Neural cell (in vitro differentiated cells): ENCODE measurements around the gene UQCRC1. TPM values are rescaled to one million over a fixed set of nuclear protein-coding genes. Genes with fewer than 3 reads are reported as not detected.

Source experiments
- H2AFZ ChIP-seq: fragments of 200-600, 300-800 bp; sonication (generic), shearing (Covaris generic); 2 replicates; pipeline ENCODE4 v1.6.0; 2014; ENCODE audit warnings: low read depth, mild to moderate bottlenecking, antibody characterized with exemption, low read length, moderate library complexity
- H3F3A ChIP-seq: fragments of 200-600 bp; shearing (Covaris generic); 2 replicates; pipeline ENCODE4 v1.6.1; 2016; ENCODE audit warnings: mild to moderate bottlenecking, moderate library complexity, mixed read lengths, antibody characterized with exemption, low read length; ENCODE audit not compliant: insufficient read depth, poor library complexity, severe bottlenecking
- H3K27ac ChIP-seq: fragments of 200-600, 300-800 bp; sonication (generic), shearing (Covaris generic); 2 replicates; pipeline ENCODE4 v1.5.1; 2014; ENCODE audit warnings: mild to moderate bottlenecking, low read length, moderate library complexity
- H3K27me3 ChIP-seq: fragments of 300-800, 200-600 bp; sonication (generic), shearing (Covaris generic); 2 replicates; pipeline ENCODE4 v1.6.0; 2014; ENCODE audit warnings: mild to moderate bottlenecking, low read depth, low read length, moderate library complexity; ENCODE audit not compliant: insufficient read depth
- H3K36me3 ChIP-seq: fragments of 300-800, 200-600 bp; sonication (generic), shearing (Covaris generic); 2 replicates; pipeline ENCODE4 v1.5.1; 2014; ENCODE audit warnings: mild to moderate bottlenecking, antibody characterized with exemption, low read length, moderate library complexity; ENCODE audit not compliant: insufficient read depth
- H3K4me2 ChIP-seq: fragments of 300-800, 200-600 bp; sonication (generic), shearing (Covaris generic); 2 replicates; pipeline ENCODE4 v1.6.0; 2014; ENCODE audit warnings: mild to moderate bottlenecking, low read length
- H3K4me3 ChIP-seq: fragments of 300-800, 200-600 bp; sonication (generic), shearing (Covaris generic); 2 replicates; pipeline ENCODE4 v1.5.1; 2014; ENCODE audit warnings: mild to moderate bottlenecking, low read length, moderate library complexity
- H3K79me2 ChIP-seq: fragments of 200-600 bp; shearing (Covaris generic); replicated peaks from 2 replicates; pipeline ENCODE4 v1.6.0; 2014; ENCODE audit warnings: mild to moderate bottlenecking, low read length, moderate library complexity; ENCODE audit not compliant: insufficient read depth
- H3K9ac ChIP-seq: fragments of 300-800, 200-600 bp; sonication (generic), shearing (Covaris generic); 2 replicates; pipeline ENCODE4 v1.6.1; 2016; ENCODE audit warnings: mild to moderate bottlenecking, low read length, mixed read lengths
- H3K9me2 ChIP-seq: fragments of 200-600 bp; shearing (Covaris generic); 2 replicates; pipeline ENCODE4 v1.6.1; 2016; ENCODE audit warnings: mild to moderate bottlenecking, low read length, mixed read lengths; ENCODE audit not compliant: insufficient read depth
- H3K9me3 ChIP-seq: fragments of 200-600, 300-800 bp; sonication (generic), shearing (Covaris generic); 2 replicates; pipeline ENCODE4 v1.6.1; 2016; ENCODE audit warnings: mild to moderate bottlenecking, mixed run types, low read length, moderate library complexity, mixed read lengths
- H4K20me1 ChIP-seq: fragments of 200-600 bp; shearing (Covaris generic); 2 replicates; pipeline ENCODE4 v1.6.1; 2016; ENCODE audit warnings: mild to moderate bottlenecking, mixed run types; ENCODE audit not compliant: insufficient read depth
- EP300 ChIP-seq: fragments of 450-650 bp; conservative IDR thresholded peaks from 2 replicates; pipeline ENCODE4 v1.6.1; 2014; ENCODE audit warnings: antibody characterized with exemption, mild to moderate bottlenecking, moderate library complexity; ENCODE audit not compliant: poor library complexity, severe bottlenecking
- EZH2 ChIP-seq: fragments of 200-600, 300-800 bp; shearing (Covaris generic), sonication (generic); IDR thresholded peaks from 2 replicates; pipeline ENCODE4 v1.6.1; 2014; ENCODE audit warnings: antibody characterized with exemption, low read length, borderline replicate concordance, mild to moderate bottlenecking; ENCODE audit not compliant: insufficient read depth, poor library complexity, severe bottlenecking
- MXI1 ChIP-seq: fragments of 450-650 bp; conservative IDR thresholded peaks from 2 replicates; pipeline ENCODE4 v1.6.1; 2014; ENCODE audit warnings: antibody characterized with exemption, mild to moderate bottlenecking; ENCODE audit not compliant: poor library complexity, severe bottlenecking
- POLR2AphosphoS5 ChIP-seq: IDR thresholded peaks from 2 replicates; pipeline ENCODE4 v1.6.1; 2012
- RAD21 ChIP-seq: fragments of 450-650 bp; conservative IDR thresholded peaks from 2 replicates; pipeline ENCODE4 v1.6.1; 2014; ENCODE audit warnings: antibody characterized with exemption, mild to moderate bottlenecking, moderate library complexity
- SMC3 ChIP-seq: fragments of 450-650 bp; conservative IDR thresholded peaks from 2 replicates; pipeline ENCODE4 v1.6.1; 2014; ENCODE audit warnings: antibody characterized with exemption, mild to moderate bottlenecking, moderate library complexity; ENCODE audit not compliant: poor library complexity
- TAF1 ChIP-seq: IDR thresholded peaks from 2 replicates; pipeline ENCODE4 v1.6.1; 2012; ENCODE audit warnings: low read depth
- polyA plus RNA-seq: library from polyadenylated mRNA; depleted of rRNA; stranded (reverse); fragments of >200 nt; gene quantifications from 2 replicates; pipeline ENCODE4 v1.2.3, GENCODE V29; 2014
- TF ChIP-seq, protein P1 (sequence below): fragments of 450-650 bp; IDR thresholded peaks from 2 replicates; pipeline ENCODE4 v1.5.1; 2014; ENCODE audit warnings: antibody characterized with exemption, mild to moderate bottlenecking, moderate library complexity; ENCODE audit not compliant: poor library complexity, severe bottlenecking
- TF ChIP-seq, protein P2 (sequence below): IDR thresholded peaks from 2 replicates; pipeline ENCODE4 v1.6.1; 2012; ENCODE audit warnings: borderline replicate concordance

Gene UQCRC1
- polyA plus RNA-seq, 1 donor from 2014 or later = 333 TPM

DNA sequence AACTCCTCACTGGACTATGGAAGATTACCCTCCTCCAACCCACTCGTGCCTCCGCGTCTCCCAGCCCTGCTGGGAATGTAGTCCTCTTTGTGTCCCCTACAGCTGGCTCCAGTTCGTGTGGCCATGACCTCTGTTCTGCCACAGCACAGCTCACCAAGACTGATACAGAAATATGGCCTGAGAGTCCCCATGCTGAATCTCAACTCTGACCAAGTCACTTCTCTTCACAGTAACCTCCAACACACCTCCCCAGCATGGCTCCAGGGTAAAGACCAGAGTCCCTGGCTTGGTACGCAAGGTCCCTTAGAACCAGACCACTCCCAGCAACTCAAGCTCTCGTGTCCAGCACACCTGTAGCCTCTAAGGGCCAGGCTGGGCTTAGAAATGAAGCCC is 12.0 kb downstream of the UQCRC1 start:
- no peak overlapping the region for H3K27ac ChIP-seq
- H3F3A ChIP-seq = no peaks in the 10 kb centered on the region
- H3K79me2 ChIP-seq = no peaks in the 10 kb centered on the region
- no peaks in the 10 kb centered on the region for H3K36me3 ChIP-seq
- no peak overlapping the region for H3K4me2 ChIP-seq
- no peaks in the 10 kb centered on the region for H3K27me3 ChIP-seq
- TF ChIP-seq RAD21 (no peak), MXI1 (no peak), EP300 (no peak), TAF1 (no peak), POLR2AphosphoS5 (no peak), SMC3 (no peak), EZH2 (no peak)
- TF ChIP-seq, protein P1, sequence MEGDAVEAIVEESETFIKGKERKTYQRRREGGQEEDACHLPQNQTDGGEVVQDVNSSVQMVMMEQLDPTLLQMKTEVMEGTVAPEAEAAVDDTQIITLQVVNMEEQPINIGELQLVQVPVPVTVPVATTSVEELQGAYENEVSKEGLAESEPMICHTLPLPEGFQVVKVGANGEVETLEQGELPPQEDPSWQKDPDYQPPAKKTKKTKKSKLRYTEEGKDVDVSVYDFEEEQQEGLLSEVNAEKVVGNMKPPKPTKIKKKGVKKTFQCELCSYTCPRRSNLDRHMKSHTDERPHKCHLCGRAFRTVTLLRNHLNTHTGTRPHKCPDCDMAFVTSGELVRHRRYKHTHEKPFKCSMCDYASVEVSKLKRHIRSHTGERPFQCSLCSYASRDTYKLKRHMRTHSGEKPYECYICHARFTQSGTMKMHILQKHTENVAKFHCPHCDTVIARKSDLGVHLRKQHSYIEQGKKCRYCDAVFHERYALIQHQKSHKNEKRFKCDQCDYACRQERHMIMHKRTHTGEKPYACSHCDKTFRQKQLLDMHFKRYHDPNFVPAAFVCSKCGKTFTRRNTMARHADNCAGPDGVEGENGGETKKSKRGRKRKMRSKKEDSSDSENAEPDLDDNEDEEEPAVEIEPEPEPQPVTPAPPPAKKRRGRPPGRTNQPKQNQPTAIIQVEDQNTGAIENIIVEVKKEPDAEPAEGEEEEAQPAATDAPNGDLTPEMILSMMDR = no peak
- TF ChIP-seq, protein P2, sequence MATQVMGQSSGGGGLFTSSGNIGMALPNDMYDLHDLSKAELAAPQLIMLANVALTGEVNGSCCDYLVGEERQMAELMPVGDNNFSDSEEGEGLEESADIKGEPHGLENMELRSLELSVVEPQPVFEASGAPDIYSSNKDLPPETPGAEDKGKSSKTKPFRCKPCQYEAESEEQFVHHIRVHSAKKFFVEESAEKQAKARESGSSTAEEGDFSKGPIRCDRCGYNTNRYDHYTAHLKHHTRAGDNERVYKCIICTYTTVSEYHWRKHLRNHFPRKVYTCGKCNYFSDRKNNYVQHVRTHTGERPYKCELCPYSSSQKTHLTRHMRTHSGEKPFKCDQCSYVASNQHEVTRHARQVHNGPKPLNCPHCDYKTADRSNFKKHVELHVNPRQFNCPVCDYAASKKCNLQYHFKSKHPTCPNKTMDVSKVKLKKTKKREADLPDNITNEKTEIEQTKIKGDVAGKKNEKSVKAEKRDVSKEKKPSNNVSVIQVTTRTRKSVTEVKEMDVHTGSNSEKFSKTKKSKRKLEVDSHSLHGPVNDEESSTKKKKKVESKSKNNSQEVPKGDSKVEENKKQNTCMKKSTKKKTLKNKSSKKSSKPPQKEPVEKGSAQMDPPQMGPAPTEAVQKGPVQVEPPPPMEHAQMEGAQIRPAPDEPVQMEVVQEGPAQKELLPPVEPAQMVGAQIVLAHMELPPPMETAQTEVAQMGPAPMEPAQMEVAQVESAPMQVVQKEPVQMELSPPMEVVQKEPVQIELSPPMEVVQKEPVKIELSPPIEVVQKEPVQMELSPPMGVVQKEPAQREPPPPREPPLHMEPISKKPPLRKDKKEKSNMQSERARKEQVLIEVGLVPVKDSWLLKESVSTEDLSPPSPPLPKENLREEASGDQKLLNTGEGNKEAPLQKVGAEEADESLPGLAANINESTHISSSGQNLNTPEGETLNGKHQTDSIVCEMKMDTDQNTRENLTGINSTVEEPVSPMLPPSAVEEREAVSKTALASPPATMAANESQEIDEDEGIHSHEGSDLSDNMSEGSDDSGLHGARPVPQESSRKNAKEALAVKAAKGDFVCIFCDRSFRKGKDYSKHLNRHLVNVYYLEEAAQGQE = no peak
- H3K9me2 ChIP-seq = no peaks in the 10 kb centered on the region
- H2AFZ ChIP-seq = no peak overlapping the region
- no peaks in the 10 kb centered on the region for H4K20me1 ChIP-seq
- no peaks in the 10 kb centered on the region for H3K9me3 ChIP-seq
- H3K9ac ChIP-seq = no peak overlapping the region
- no peak overlapping the region for H3K4me3 ChIP-seq

DNA sequence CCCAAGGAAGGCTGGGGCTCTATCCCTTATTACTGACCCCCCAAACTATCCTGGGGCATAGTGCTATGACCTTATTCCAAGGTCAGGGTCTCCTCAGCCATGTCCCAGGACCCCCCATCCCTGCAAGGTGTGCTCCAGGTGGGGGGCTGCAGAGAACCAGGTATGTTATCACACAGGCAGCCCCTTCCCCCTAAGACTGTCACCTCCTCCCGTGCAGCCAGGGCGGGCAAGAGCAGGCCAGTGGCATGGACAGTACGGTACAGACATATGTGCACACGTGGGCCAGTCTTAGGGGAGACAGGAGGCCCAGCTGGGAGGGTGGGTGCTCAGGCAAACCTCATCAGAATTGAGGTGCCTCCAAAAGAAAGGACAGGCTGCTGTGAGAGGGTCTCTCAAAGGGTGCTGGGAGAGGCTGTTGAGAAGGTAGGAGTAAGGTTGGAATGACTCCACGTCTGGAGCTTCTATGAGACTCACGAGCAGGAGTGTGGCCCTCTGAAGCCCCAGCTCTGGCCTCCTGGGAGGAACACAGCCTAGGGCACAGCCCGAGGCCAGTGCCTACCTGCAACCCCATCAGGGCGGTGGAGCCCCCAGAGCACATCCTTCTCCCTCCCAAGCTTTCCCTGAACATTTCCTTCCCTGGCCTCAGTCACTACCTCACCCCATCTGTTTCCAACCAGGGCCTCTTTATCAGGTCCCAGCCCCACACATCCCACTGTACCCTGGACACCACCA is 12.6 kb downstream of the UQCRC1 start:
- no peaks in the 10 kb centered on the region for H3K9me2 ChIP-seq
- no peak for TF ChIP-seq EP300
- TF ChIP-seq, protein P2 = no peak
- no peak for TF ChIP-seq TAF1
- TF ChIP-seq POLR2AphosphoS5 = no peak
- TF ChIP-seq, protein P1 = no peak
- TF ChIP-seq EZH2 = no peak
- no peak for TF ChIP-seq RAD21
- TF ChIP-seq SMC3 = no peak
- TF ChIP-seq MXI1 = no peak
- H3K4me2 ChIP-seq = no peak overlapping the region
- no peaks in the 10 kb centered on the region for H3K79me2 ChIP-seq
- H3F3A ChIP-seq = no peaks in the 10 kb centered on the region
- H3K36me3 ChIP-seq = no peaks in the 10 kb centered on the region
- no peak overlapping the region for H3K4me3 ChIP-seq
- no peak overlapping the region for H3K27ac ChIP-seq
- no peaks in the 10 kb centered on the region for H3K27me3 ChIP-seq
- no peaks in the 10 kb centered on the region for H3K9me3 ChIP-seq
- H4K20me1 ChIP-seq = no peaks in the 10 kb centered on the region
- no peak overlapping the region for H3K9ac ChIP-seq
- no peak overlapping the region for H2AFZ ChIP-seq
